Smooth muscle cell (in vitro differentiated cells): ENCODE data around the gene ANXA10. TPM values are rescaled to one million over a fixed set of nuclear protein-coding genes. Genes with fewer than 3 reads are reported as not detected.

Experiments used
- DNase-seq: peaks from one replicate; lab custom pipeline; 2025; ENCODE audit not compliant: unreplicated experiment; lab: John Stamatoyannopoulos, UW
- H2AFZ ChIP-seq: fragments of 200-600 bp; sonication (generic); 2 replicates; pipeline ENCODE4 v1.6.0; 2016; ENCODE audit warnings: antibody characterized with exemption, low read depth, mild to moderate bottlenecking
- H3F3A ChIP-seq: fragments of 200-600 bp; sonication (generic); 2 replicates; pipeline ENCODE4 v1.6.0; 2017; ENCODE audit warnings: antibody characterized with exemption, low read depth
- H3K27ac ChIP-seq: fragments of 200-600 bp; sonication (generic); 2 replicates; pipeline ENCODE4 v1.5.1; 2016; ENCODE audit warnings: low read depth, mild to moderate bottlenecking
- H3K27me3 ChIP-seq: fragments of 200-600 bp; sonication (generic); 2 replicates; pipeline ENCODE4 v1.6.1; 2016; ENCODE audit warnings: low read depth, mild to moderate bottlenecking
- H3K36me3 ChIP-seq: fragments of 200-600 bp; sonication (generic); 2 replicates; pipeline ENCODE4 v1.5.1; 2016; ENCODE audit warnings: low read depth
- H3K4me1 ChIP-seq: fragments of 200-600 bp; sonication (generic); 2 replicates; pipeline ENCODE4 v1.5.1; 2016; ENCODE audit warnings: low read depth
- H3K4me2 ChIP-seq: fragments of 200-600 bp; sonication (generic); 2 replicates; pipeline ENCODE4 v1.6.0; 2016; ENCODE audit warnings: mild to moderate bottlenecking
- H3K4me3 ChIP-seq: fragments of 200-600 bp; sonication (generic); 2 replicates; pipeline ENCODE4 v1.5.1; 2016; ENCODE audit warnings: mild to moderate bottlenecking
- H3K79me2 ChIP-seq: fragments of 200-600 bp; sonication (generic); 2 replicates; pipeline ENCODE4 v1.6.0; 2016; ENCODE audit warnings: low read depth, mild to moderate bottlenecking
- H3K9ac ChIP-seq: fragments of 200-600 bp; sonication (generic); 2 replicates; pipeline ENCODE4 v1.6.0; 2016; ENCODE audit warnings: low read depth
- H3K9me3 ChIP-seq: fragments of 200-600 bp; sonication (generic); replicated peaks from 2 replicates; pipeline ENCODE4 v1.5.1; 2016; ENCODE audit warnings: low read depth
- H4K20me1 ChIP-seq: fragments of 200-600 bp; sonication (generic); 2 replicates; pipeline ENCODE4 v1.6.0; 2016; ENCODE audit warnings: low read depth
- CTCF ChIP-seq: fragments of 200-600 bp; sonication (generic); IDR thresholded peaks from 2 replicates; pipeline ENCODE4 v1.5.1; 2017; ENCODE audit warnings: borderline replicate concordance, mild to moderate bottlenecking, antibody characterized with exemption; ENCODE audit not compliant: insufficient read depth, poor library complexity, severe bottlenecking
- WGBS: methylation state at CpG from one replicate; pipeline ENCODE4 v1.1.7; 2016; ENCODE audit warnings: low lambda C conversion rate; 5-methylcytosine and 5-hydroxymethylcytosine counted together
- polyA plus RNA-seq: library from polyadenylated mRNA; unstranded; fragments of >200 nt; fragmentation: Nextera tagmentation; extraction: Ambion mirVana; gene quantifications from 2 replicates; pipeline ENCODE4 v1.2.1, GENCODE V29; 2016
- total RNA-seq: library from RNA; depleted of rRNA; stranded (reverse); fragments of >200 nt; gene quantifications from 2 replicates; pipeline ENCODE4 v1.2.3, GENCODE V29; 2014

Gene ANXA10
- 0.58 TPM in 1 of 2 replicates, not detected in the other for total RNA-seq
- not detected in 2 replicates for polyA plus RNA-seq

- H3K9me3 ChIP-seq, result no peaks in the 10 kb centered on the region
- H3K9ac ChIP-seq, result no peak within 1 kb of the TSS
- H4K20me1 ChIP-seq, result no peaks in the 10 kb centered on the region
- no peak for DNase-seq
- no peaks in the 10 kb centered on the region for H3K79me2 ChIP-seq
- no peak for TF ChIP-seq CTCF
- H3K4me1 ChIP-seq, result no peaks in the 10 kb centered on the region
- 93% methylated on average over 1 of the region's 1 CpG for WGBS
- H3K27me3 ChIP-seq, result no peaks in the 10 kb centered on the region
- no peak within 1 kb of the TSS for H3K4me3 ChIP-seq
- no peak within 1 kb of the TSS for H2AFZ ChIP-seq
- H3K4me2 ChIP-seq, result no peak within 1 kb of the TSS
- no peaks in the 10 kb centered on the region for H3K36me3 ChIP-seq
- H3F3A ChIP-seq, result no peaks in the 10 kb centered on the region
- no peak within 1 kb of the TSS for H3K27ac ChIP-seq
Measured at GRCh38 chr4:168092176-168092712, at the start of gene ANXA10. Gene ANXA10, plus strand, starts transcription at chr4:168092537. Its CDS starts 164 bp downstream, at chr4:168092701.

GRCh38 chr4:168045354-168045753 lies 47.0 kb upstream of the ANXA10 start:
- H3K36me3 ChIP-seq, result no peaks in the 10 kb centered on the region
- DNase-seq, result no peak
- H3F3A ChIP-seq, result no peaks in the 10 kb centered on the region
- no peak overlapping the region for H2AFZ ChIP-seq
- H3K4me2 ChIP-seq, result no peak overlapping the region
- no peaks in the 10 kb centered on the region for H3K9me3 ChIP-seq
- no peak overlapping the region for H3K4me3 ChIP-seq
- H3K9ac ChIP-seq, result no peak overlapping the region
- H3K4me1 ChIP-seq, result no peaks in the 10 kb centered on the region
- H3K27me3 ChIP-seq, result no peaks in the 10 kb centered on the region
- H3K79me2 ChIP-seq, result no peaks in the 10 kb centered on the region
- TF ChIP-seq CTCF, result no peak
- no peaks in the 10 kb centered on the region for H4K20me1 ChIP-seq
- no peak overlapping the region for H3K27ac ChIP-seq

- no peak for DNase-seq
- H3K4me2 ChIP-seq, result no peak overlapping the region
- no peak overlapping the region for H3K4me3 ChIP-seq
- no peaks in the 10 kb centered on the region for H3K27me3 ChIP-seq
- no peaks in the 10 kb centered on the region for H3K9me3 ChIP-seq
- no peaks in the 10 kb centered on the region for H3K79me2 ChIP-seq
- H3K9ac ChIP-seq, result no peak overlapping the region
- no peak overlapping the region for H2AFZ ChIP-seq
- no peak for TF ChIP-seq CTCF
- no peaks in the 10 kb centered on the region for H3K4me1 ChIP-seq
- H4K20me1 ChIP-seq, result no peaks in the 10 kb centered on the region
- H3K36me3 ChIP-seq, result no peaks in the 10 kb centered on the region
- WGBS, result 82% methylated on average over 2 of the region's 2 CpGs
- H3K27ac ChIP-seq, result no peak overlapping the region
- no peaks in the 10 kb centered on the region for H3F3A ChIP-seq
Measured at GRCh38 chr4:168050002-168050401, 42.3 kb upstream of the ANXA10 start.

- no peaks in the 10 kb centered on the region for H3K36me3 ChIP-seq
- no peaks in the 10 kb centered on the region for H3K27me3 ChIP-seq
- no peak overlapping the region for H2AFZ ChIP-seq
- no peak for DNase-seq
- H3K4me2 ChIP-seq, result no peak overlapping the region
- no peaks in the 10 kb centered on the region for H3K79me2 ChIP-seq
- H3K4me1 ChIP-seq, result no peaks in the 10 kb centered on the region
- no peak overlapping the region for H3K4me3 ChIP-seq
- no peak for TF ChIP-seq CTCF
- no peaks in the 10 kb centered on the region for H4K20me1 ChIP-seq
- H3F3A ChIP-seq, result no peaks in the 10 kb centered on the region
- no peak overlapping the region for H3K9ac ChIP-seq
- no peak overlapping the region for H3K27ac ChIP-seq
- no peaks in the 10 kb centered on the region for H3K9me3 ChIP-seq
Measured at GRCh38 chr4:168051526-168051925, 40.8 kb upstream of the ANXA10 start.
